ENCODE measurements around the gene FAM174B.

Gene FAM174B

DNA sequence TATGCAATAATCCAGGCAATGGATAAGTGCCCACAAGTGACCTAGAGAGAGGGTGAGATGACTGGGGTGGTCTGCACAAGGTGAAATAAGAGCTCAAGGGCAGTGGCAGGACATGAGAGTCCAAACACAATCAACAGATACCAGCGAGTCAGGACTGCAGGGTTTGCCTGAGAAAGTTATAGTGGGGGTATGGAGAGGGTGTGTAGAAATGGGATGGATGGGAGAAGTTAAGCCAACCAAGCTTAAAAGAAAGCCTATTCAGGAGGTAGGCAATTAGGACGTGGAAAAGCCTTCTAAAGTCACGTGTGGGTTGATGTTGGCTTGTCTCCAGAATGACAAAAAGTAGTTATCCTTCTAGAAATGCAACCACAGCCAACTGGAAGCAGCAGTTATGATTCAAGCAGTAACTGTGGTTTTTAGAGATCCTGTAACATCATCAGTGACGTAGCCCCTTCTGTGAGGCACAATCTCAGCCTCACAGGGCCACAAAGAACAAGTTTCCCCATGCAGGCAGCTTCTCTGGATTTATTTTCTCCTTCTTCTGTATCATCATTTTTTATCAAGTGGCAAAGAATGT lies 56.1 kb downstream of the FAM174B start:
- Histone ChIP-seq H3K9ac (ENCODE audit: low read length) (no peak overlapping the region), H3K4me3 (ENCODE audit: low read length) (no peak overlapping the region), H3K4me1 (ENCODE audit: control insufficient read depth, insufficient read depth, low read length) (peaks cover 12% of the 10 kb centered on the region), H3K27me3 (ENCODE audit: control insufficient read depth, insufficient read depth, low read length) (no peaks in the 10 kb centered on the region), H3K36me3 (ENCODE audit: control insufficient read depth, insufficient read depth, low read length) (no peaks in the 10 kb centered on the region), H3K9me3 (ENCODE audit: control insufficient read depth, low read length) (no peaks in the 10 kb centered on the region)

DNA sequence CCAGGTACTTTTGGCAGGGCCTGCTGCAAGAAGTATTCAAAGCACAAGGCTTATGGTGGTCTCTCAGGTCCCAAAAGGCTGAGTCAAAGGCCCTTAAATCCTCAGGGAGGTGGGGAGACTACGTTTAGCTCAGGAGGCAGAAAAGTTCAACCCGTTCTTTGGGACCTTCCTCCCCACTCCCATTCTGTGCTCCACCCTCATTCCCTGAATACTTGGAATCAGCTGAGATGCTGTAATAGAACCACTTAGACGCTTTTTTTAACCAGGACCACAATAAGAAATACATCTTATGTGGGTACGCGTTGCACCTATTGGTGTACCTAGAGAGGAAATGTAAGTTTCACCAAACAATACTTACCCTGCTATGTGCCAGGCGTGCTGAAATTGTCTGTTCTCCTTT lies 58.0 kb downstream of the FAM174B start:
- Histone ChIP-seq H3K36me3 (ENCODE audit: control insufficient read depth, insufficient read depth, low read length) (no peaks in the 10 kb centered on the region), H3K4me1 (ENCODE audit: control insufficient read depth, insufficient read depth, low read length) (peaks cover 12% of the 10 kb centered on the region), H3K4me3 (ENCODE audit: low read length) (no peak overlapping the region), H3K9ac (ENCODE audit: low read length) (no peak overlapping the region), H3K27me3 (ENCODE audit: control insufficient read depth, insufficient read depth, low read length) (no peaks in the 10 kb centered on the region), H3K9me3 (ENCODE audit: control insufficient read depth, low read length) (no peaks in the 10 kb centered on the region)

DNA sequence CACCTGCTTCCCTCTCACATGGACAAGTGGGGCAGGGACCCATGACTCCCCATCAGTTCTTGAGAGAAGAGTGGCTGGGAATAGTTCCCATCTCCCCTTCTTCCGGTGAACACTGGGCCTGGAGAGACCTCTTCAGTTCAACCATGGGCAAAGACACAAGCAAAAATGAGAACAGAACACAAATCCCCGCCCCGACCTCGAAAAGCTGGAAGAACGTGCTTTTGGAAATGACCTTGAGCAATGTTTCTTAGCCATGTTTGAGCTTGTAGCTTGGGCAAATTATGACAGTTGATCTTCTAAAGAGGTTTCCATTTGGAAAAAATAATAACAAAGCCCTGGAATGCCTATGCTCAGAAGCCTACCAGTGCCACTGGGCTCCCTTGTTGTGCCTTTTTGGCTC lies 59.0 kb downstream of the FAM174B start:
- Histone ChIP-seq H3K4me1 (ENCODE audit: control insufficient read depth, insufficient read depth, low read length) (peaks cover 7% of the 10 kb centered on the region), H3K36me3 (ENCODE audit: control insufficient read depth, insufficient read depth, low read length) (no peaks in the 10 kb centered on the region), H3K4me3 (ENCODE audit: low read length) (no peak overlapping the region), H3K27me3 (ENCODE audit: control insufficient read depth, insufficient read depth, low read length) (no peaks in the 10 kb centered on the region), H3K9me3 (ENCODE audit: control insufficient read depth, low read length) (no peaks in the 10 kb centered on the region), H3K9ac (ENCODE audit: low read length) (no peak overlapping the region)

DNA sequence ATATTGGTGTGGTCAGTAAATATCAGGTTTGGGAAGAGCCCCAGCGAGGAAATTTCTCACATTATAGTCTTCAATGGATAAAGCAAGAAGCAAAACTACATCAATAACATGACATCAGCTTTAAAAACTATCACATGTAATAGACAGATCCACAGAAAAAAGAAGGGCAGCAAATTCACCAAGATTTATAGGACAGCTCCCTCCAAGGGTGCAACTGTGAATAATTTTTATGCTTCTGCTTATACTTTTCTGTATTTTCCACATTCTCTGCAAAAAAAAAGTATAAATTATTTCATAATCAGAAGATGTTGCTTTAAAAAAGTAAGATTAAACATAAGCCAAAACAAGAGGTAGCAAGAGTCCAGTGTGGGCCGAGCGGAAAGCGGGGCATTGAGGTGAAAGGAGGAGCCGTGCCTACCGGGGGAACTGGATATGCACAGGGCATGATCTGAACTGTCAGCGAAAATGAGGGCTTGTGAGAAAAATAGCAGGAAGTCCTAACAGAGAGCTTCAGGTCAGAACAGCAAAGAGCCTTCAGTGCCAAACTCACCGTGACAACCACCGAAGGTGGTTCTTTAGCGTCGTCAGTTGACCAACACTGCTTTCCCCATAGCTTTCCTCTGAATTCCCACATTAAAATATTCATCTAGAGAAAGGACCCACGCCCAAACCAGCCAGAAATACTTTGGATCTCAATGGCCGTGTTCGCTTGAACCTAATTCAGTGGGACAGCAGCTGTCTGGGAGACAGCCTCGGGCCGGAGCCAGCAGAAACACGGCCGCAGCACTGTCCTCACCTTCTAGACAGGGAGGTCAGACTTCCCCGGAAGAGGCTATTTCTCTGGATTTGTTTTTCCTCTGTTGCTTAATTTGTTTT lies 59.8 kb downstream of the FAM174B start:
- Histone ChIP-seq H3K9ac (ENCODE audit: low read length) (no peak overlapping the region), H3K9me3 (ENCODE audit: control insufficient read depth, low read length) (no peaks in the 10 kb centered on the region), H3K27me3 (ENCODE audit: control insufficient read depth, insufficient read depth, low read length) (no peaks in the 10 kb centered on the region), H3K4me1 (ENCODE audit: control insufficient read depth, insufficient read depth, low read length) (peaks cover 5% of the 10 kb centered on the region), H3K36me3 (ENCODE audit: control insufficient read depth, insufficient read depth, low read length) (no peaks in the 10 kb centered on the region), H3K4me3 (ENCODE audit: low read length) (no peak overlapping the region)

DNA sequence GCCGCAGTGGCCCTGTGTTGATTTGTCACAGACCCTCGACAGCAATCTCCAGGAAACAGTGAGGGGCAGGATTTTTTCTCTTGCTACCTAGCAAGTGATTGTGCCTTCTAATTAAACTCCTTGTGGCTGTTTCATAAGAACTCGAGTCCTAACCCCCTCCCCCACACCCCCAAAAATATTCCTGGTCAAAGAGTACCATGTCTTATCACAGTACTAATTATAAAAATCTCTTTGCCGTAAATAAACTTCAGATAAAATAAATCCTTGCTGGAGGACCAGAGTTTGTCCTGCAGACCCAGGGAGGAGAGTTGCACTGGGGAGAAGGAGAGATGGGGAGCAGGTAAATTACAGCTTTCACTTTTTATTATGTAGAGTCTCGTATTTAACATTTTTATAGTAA lies 64.3 kb downstream of the FAM174B start:
- no peak overlapping the region for H3K4me3 ChIP-seq (ENCODE audit: low read length)
- H3K36me3 ChIP-seq (ENCODE audit: control insufficient read depth, insufficient read depth, low read length): no peaks in the 10 kb centered on the region
- H3K4me1 ChIP-seq (ENCODE audit: control insufficient read depth, insufficient read depth, low read length): peaks cover 5% of the 10 kb centered on the region
- H3K9ac ChIP-seq (ENCODE audit: low read length): no peak overlapping the region
- H3K9me3 ChIP-seq (ENCODE audit: control insufficient read depth, low read length): no peaks in the 10 kb centered on the region
- no peaks in the 10 kb centered on the region for H3K27me3 ChIP-seq (ENCODE audit: control insufficient read depth, insufficient read depth, low read length)

DNA sequence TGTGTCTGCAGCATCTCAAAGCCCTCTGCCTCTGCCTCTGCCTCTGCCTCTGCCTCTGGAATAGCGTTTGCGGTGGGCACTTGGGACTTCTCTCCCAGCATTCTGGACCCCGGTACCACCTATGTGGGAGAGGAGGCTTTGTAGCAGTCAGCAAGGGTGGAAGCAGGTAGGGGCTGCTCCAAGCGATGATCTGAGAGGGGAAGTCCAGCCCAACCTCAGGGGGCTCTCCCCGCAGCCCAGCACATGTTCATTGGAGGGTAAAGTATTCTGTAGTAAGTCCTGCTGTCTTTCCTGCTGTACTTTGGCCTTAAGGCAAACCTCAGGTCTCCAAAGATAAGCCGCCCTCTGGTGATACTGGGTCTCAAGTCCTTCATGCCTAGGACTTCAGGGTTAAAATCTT lies 68.6 kb downstream of the FAM174B start:
- Histone ChIP-seq H3K9me3 (ENCODE audit: control insufficient read depth, low read length) (no peaks in the 10 kb centered on the region), H3K9ac (ENCODE audit: low read length) (no peak overlapping the region), H3K27me3 (ENCODE audit: control insufficient read depth, insufficient read depth, low read length) (no peaks in the 10 kb centered on the region), H3K4me1 (ENCODE audit: control insufficient read depth, insufficient read depth, low read length) (peaks cover 5% of the 10 kb centered on the region), H3K36me3 (ENCODE audit: control insufficient read depth, insufficient read depth, low read length) (no peaks in the 10 kb centered on the region), H3K4me3 (ENCODE audit: low read length) (no peak overlapping the region)

DNA sequence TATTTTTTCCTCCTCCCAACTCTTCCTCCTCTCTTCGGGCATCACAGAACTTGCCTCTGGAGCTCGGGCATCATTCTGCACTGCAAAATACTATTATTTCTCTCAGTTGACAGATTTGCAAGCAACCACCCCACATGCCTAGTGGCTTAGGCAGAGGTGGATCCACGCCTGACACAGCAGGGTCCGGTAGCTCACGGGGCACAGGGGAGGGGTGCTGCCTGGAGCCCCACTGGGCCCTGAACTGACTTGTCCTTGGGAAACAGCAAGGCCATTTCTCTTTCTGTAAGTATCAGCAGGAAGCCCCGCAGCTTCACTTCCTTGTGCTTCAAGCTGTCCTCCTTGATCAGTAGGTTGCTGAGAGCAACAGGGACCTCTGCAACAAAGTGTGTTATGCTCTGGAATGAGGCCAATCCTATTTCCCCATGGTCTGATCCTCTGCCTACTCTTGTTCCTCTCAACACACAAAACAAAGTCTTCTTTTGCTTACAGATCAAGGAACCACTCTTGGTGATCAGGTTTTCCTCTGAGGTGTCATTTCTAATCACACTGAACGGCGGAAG lies 69.1 kb downstream of the FAM174B start:
- Histone ChIP-seq H3K4me3 (ENCODE audit: low read length) (no peak overlapping the region), H3K4me1 (ENCODE audit: control insufficient read depth, insufficient read depth, low read length) (peaks cover 5% of the 10 kb centered on the region), H3K9ac (ENCODE audit: low read length) (no peak overlapping the region), H3K27me3 (ENCODE audit: control insufficient read depth, insufficient read depth, low read length) (no peaks in the 10 kb centered on the region), H3K36me3 (ENCODE audit: control insufficient read depth, insufficient read depth, low read length) (no peaks in the 10 kb centered on the region), H3K9me3 (ENCODE audit: control insufficient read depth, low read length) (no peaks in the 10 kb centered on the region)

DNA sequence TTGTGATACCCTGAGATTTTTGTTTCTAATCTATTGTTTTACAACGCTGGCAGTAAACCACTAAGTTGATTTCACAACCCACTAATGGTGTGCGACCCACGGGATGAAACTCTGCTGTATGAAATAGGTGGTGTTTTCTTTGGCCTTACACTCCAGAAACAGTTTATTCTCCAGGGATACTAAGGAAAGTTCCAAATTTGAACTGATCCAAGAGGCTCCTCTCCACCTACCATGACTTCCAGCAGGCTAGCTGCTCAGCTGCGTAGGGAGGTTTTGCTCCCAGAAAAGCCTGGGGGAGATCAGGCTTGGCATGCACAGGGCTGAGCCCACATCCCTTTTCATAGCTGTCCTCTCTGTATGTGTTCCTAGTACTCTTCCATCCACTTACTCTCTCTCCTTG lies 71.5 kb downstream of the FAM174B start:
- H3K36me3 ChIP-seq (ENCODE audit: control insufficient read depth, insufficient read depth, low read length): no peaks in the 10 kb centered on the region
- peaks cover 5% of the 10 kb centered on the region for H3K4me1 ChIP-seq (ENCODE audit: control insufficient read depth, insufficient read depth, low read length)
- H3K9me3 ChIP-seq (ENCODE audit: control insufficient read depth, low read length): no peaks in the 10 kb centered on the region
- peaks cover 3% of the 10 kb centered on the region for H3K27me3 ChIP-seq (ENCODE audit: control insufficient read depth, insufficient read depth, low read length)
- no peak overlapping the region for H3K4me3 ChIP-seq (ENCODE audit: low read length)
- no peak overlapping the region for H3K9ac ChIP-seq (ENCODE audit: low read length)

DNA sequence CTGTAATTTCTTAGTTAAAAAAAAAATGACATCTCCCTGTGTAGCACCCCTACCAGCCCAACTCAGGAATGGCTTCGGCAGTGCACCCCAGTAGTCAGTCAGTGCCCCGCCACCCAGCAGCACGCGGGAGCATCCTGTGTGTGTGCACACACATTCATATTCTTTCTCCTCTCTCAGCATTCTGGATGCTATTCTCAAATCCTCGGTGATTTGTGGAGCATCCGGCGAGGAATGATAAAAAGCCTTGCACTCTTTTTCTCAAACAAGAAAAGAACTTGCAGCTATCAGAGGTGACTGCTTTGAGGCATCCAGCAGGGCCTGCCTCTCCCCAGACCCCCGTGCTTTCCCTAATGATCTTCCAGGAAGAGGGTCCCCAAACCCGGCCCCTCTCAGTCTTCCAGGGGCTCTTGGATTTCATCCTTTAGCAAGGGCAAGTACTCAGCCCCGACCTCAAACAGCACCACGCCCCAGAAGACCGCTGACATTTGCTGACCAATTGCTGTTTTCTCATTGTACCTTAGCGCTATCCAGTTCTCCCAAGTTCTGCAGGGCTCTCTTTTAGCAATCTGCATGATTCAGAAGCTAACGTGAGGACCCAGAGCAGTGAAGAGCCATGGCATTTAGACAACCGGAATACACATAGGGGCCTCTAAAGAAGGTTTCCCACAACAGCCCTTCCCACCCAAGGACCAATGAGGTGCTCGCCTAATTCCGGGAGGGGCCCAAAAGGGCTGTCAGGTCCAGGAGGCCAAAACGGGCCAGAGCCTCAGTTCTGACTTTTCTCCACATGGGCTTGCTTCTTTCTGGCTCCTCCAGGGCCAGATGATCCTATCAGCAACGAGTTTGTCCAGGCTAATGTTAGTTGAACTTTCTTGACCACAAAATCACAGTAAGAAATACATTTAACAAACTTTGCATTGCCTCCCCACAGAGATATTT lies 72.2 kb downstream of the FAM174B start:
- H3K9me3 ChIP-seq (ENCODE audit: control insufficient read depth, low read length): no peaks in the 10 kb centered on the region
- no peak overlapping the region for H3K9ac ChIP-seq (ENCODE audit: low read length)
- H3K4me3 ChIP-seq (ENCODE audit: low read length): no peak overlapping the region
- H3K4me1 ChIP-seq (ENCODE audit: control insufficient read depth, insufficient read depth, low read length): peaks cover 5% of the 10 kb centered on the region
- no peaks in the 10 kb centered on the region for H3K36me3 ChIP-seq (ENCODE audit: control insufficient read depth, insufficient read depth, low read length)
- H3K27me3 ChIP-seq (ENCODE audit: control insufficient read depth, insufficient read depth, low read length): peaks cover 3% of the 10 kb centered on the region

DNA sequence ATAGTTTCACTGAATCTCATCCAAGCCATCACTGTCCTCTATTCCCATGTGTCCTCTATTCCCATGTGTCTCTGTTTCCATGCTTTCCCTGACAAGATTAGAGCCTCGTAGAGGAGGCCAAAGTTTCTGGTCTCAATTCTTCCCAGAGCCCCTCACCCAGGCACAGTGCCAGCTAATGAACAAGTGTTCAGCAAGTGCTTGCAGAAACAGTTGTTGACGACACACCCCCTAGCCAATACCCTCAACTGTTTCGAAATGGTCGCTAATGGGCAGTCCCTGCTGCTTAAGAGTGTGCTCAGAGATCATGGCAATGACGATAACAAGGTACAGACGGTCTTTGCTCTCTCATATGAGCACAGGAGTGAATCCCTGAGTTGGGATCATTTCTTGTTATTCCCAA lies 73.4 kb downstream of the FAM174B start:
- Histone ChIP-seq H3K4me1 (ENCODE audit: control insufficient read depth, insufficient read depth, low read length) (peaks cover 4% of the 10 kb centered on the region), H3K36me3 (ENCODE audit: control insufficient read depth, insufficient read depth, low read length) (no peaks in the 10 kb centered on the region), H3K27me3 (ENCODE audit: control insufficient read depth, insufficient read depth, low read length) (peaks cover 3% of the 10 kb centered on the region), H3K9me3 (ENCODE audit: control insufficient read depth, low read length) (no peaks in the 10 kb centered on the region), H3K9ac (ENCODE audit: low read length) (no peak overlapping the region), H3K4me3 (ENCODE audit: low read length) (no peak overlapping the region)

DNA sequence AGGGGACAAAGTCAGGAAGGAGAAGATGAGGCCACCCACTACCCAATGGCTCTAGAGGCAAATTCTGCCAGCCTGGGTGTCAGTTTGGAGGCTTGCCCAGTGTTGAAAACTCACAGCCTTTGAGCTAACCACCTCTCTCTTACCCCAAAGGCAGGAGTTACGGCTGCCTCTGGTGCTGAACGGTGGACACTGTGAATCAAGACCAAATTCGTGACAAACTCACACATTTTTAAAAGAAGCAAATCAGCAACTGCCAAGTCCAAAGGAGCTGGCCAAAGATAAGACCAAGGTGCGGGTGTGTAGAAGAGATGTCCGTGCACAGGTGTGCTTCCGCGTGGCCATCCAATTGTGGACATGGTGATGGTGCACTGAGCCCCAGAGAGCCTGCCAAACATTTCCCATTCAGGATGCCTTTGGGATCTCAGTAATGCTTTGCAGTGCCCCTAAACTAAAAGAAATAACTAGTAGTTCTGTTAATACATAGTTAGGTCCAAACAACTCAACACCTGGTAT lies 74.6 kb downstream of the FAM174B start:
- H3K9ac ChIP-seq (ENCODE audit: low read length): no peak overlapping the region
- H3K4me3 ChIP-seq (ENCODE audit: low read length): no peak overlapping the region
- H3K9me3 ChIP-seq (ENCODE audit: control insufficient read depth, low read length): no peaks in the 10 kb centered on the region
- peaks cover 3% of the 10 kb centered on the region for H3K27me3 ChIP-seq (ENCODE audit: control insufficient read depth, insufficient read depth, low read length)
- H3K4me1 ChIP-seq (ENCODE audit: control insufficient read depth, insufficient read depth, low read length): no peaks in the 10 kb centered on the region
- H3K36me3 ChIP-seq (ENCODE audit: control insufficient read depth, insufficient read depth, low read length): no peaks in the 10 kb centered on the region
